ENCODE data around the gene SLC17A4. TPM values are rescaled to one million over a fixed set of nuclear protein-coding genes. Genes with fewer than 3 reads are reported as not detected.
"Not testable (repeated sequence)": the region's sequence is repeated elsewhere in the genome, so short reads cannot be mapped to it uniquely, and the experiment has no call there.

The SLC17A4 gene
- total RNA-seq, 1 experiment from 2014 or later = not detected

GRCh38 chr6:25748601-25749517, 5.7 kb upstream of the SLC17A4 start:
- not testable (repeated sequence) for DNase-seq (ENCODE audit: extremely low read depth, low read depth)

GRCh38 chr6:25749837-25750236, 4.7 kb upstream of the SLC17A4 start:
- no peak for DNase-seq (ENCODE audit: extremely low read depth, low read depth)

- no peak for DNase-seq (ENCODE audit: extremely low read depth, low read depth)
Measured at GRCh38 chr6:25750906-25751305, 3.6 kb upstream of the SLC17A4 start.

GRCh38 chr6:25753079-25753478, 1.5 kb upstream of the SLC17A4 start:
- no peak for DNase-seq (ENCODE audit: extremely low read depth, low read depth)

- DNase-seq (ENCODE audit: extremely low read depth, low read depth) = no peak
Measured at GRCh38 chr6:25755483-25755882, 941 bp downstream of the SLC17A4 start.

GRCh38 chr6:25756382-25757363, 2.1 kb downstream of the SLC17A4 start:
- no peak for DNase-seq (ENCODE audit: extremely low read depth, low read depth)

GRCh38 chr6:25757936-25758642, 3.5 kb downstream of the SLC17A4 start:
- DNase-seq (ENCODE audit: extremely low read depth, low read depth) = no peak

GRCh38 chr6:25764611-25765010, 10.1 kb downstream of the SLC17A4 start:
- DNase-seq (ENCODE audit: extremely low read depth, low read depth) = no peak

- no peak for DNase-seq (ENCODE audit: extremely low read depth, low read depth)
Measured at GRCh38 chr6:25768566-25768965, 14.0 kb downstream of the SLC17A4 start.

GRCh38 chr6:25769983-25770382, 15.4 kb downstream of the SLC17A4 start:
- no peak for DNase-seq (ENCODE audit: extremely low read depth, low read depth)

- DNase-seq (ENCODE audit: extremely low read depth, low read depth) = no peak
Measured at GRCh38 chr6:25774120-25774715, 19.7 kb downstream of the SLC17A4 start.

GRCh38 chr6:25777031-25777430, 22.5 kb downstream of the SLC17A4 start:
- no peak for DNase-seq (ENCODE audit: extremely low read depth, low read depth)

- no peak for DNase-seq (ENCODE audit: extremely low read depth, low read depth)
Measured at GRCh38 chr6:25777856-25778649, 23.5 kb downstream of the SLC17A4 start.

- no peak for DNase-seq (ENCODE audit: extremely low read depth, low read depth)
Measured at GRCh38 chr6:25781134-25781533, 26.6 kb downstream of the SLC17A4 start.

GRCh38 chr6:25787428-25787827, 32.9 kb downstream of the SLC17A4 start:
- DNase-seq (ENCODE audit: extremely low read depth, low read depth) = no peak

- peak; percentile 36 for DNase-seq (ENCODE audit: extremely low read depth, low read depth)
Measured at GRCh38 chr6:25788305-25788922, 33.9 kb downstream of the SLC17A4 start.

GRCh38 chr6:25789475-25789874, 34.9 kb downstream of the SLC17A4 start:
- DNase-seq (ENCODE audit: extremely low read depth, low read depth) = no peak

GRCh38 chr6:25792016-25792415, 37.5 kb downstream of the SLC17A4 start:
- DNase-seq (ENCODE audit: extremely low read depth, low read depth) = no peak

GRCh38 chr6:25793970-25794369, 39.4 kb downstream of the SLC17A4 start:
- DNase-seq (ENCODE audit: extremely low read depth, low read depth) = no peak

Data from NCI-H460 (cell line).